Activated CD8-positive, alpha-beta T cell treated with anti-CD3 and anti-CD28 coated beads, Interleukin-2, amount 10 ng/mL, durations not matched to agents 7 days and 5 days (primary cell): Measurements from ENCODE around the gene NYAP1. TPM values are rescaled to one million over a fixed set of nuclear protein-coding genes. Genes with fewer than 3 reads are reported as not detected.
"Not testable (repeated sequence)": the region's sequence is repeated elsewhere in the genome, so short reads cannot be mapped to it uniquely, and the experiment has no call there.

Source experiments
- ATAC-seq: fragments of 150-1000 bp; cut with Tn5 transposase; one replicate; pipeline ENCODE4 v1.10.0; 2021; ENCODE audit warnings: moderate library complexity
- CTCF ChIA-PET: fragments of 350-600 bp; sonication (Branson Sonifier 250); formaldehyde crosslinking; loops from one replicate; lab custom pipeline; 2021; ENCODE audit warnings: antibody characterized with exemption; lab: Charles Lee
- POLR2A ChIA-PET: fragments of 350-600 bp; sonication (Branson Sonifier 250); formaldehyde crosslinking; loops from one replicate; lab custom pipeline; 2021; ENCODE audit warnings: antibody characterized with exemption; lab: Charles Lee
- DNase-seq: peaks from one replicate; pipeline ENCODE4 v3.0.0-alpha.2; 2020
- H3K27ac Mint-ChIP-seq: one replicate; pipeline ENCODE4 v1.8.0; 2021; ENCODE audit warnings: mild to moderate bottlenecking, mixed read lengths
- H3K27me3 Mint-ChIP-seq: one replicate; pipeline ENCODE4 v1.8.0; 2021; ENCODE audit warnings: low read depth, mixed read lengths
- H3K36me3 Mint-ChIP-seq: one replicate; pipeline ENCODE4 v1.8.0; 2021; ENCODE audit warnings: low read depth, mixed read lengths
- H3K4me1 Mint-ChIP-seq: one replicate; pipeline ENCODE4 v1.8.0; 2021; ENCODE audit warnings: low read depth, mixed read lengths
- H3K4me3 Mint-ChIP-seq: one replicate; pipeline ENCODE4 v1.8.0; 2021; ENCODE audit warnings: mild to moderate bottlenecking, mixed read lengths
- H3K9me3 Mint-ChIP-seq: one replicate; pipeline ENCODE4 v1.8.0; 2022; ENCODE audit warnings: mixed read lengths; ENCODE audit not compliant: insufficient read depth
- total RNA-seq, 2 experiments: library from RNA; stranded (reverse); gene quantifications; one replicate each; pipeline ENCODE4 v1.2.3, GENCODE V29; 2021

NYAP1 gene
- total RNA-seq, 2 experiments from 2014 or later = 0.23 TPM; not detected in 1

DNA sequence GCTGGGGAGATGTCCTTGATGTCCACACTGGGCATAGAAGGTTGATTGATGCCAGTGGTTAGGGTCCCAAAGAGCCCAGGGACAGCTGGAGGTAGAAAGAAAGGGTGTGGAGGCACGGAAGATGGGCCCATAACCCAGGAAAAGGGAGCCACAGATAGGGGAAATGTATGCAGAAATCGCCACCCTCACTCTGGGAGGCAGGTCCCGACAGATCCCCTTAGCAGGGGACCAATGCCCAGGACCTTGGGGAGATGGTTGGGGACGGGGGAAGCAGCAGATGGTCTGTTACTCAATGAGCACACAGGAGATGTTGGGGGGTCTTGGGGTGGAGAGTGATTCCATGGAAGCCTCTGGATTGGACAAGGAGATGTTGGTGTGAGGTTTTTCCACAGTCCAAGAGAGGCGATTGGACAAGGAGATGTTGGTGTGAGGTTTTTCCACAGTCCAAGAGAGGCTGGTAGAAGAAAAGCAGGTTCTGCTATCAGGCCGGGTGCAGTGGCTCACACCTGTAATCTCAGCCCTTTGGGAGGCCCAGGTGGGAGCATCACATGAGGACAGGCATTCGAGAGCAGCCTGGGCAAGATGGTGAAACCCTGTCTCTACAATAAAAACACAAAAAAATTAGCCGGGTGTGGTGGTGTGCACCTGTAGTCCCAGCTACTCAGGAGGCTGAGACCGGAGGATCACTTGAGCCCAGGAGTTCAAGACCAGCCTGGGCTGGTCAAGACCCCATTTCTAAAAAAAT, 40.5 kb upstream of the NYAP1 start:
- H3K36me3 Mint-ChIP-seq = peaks cover 2% of the 10 kb centered on the region
- ChIA-PET CTCF (interaction anchor here (1.8 kb wide), 1 partner anchor 36 kb away, joined by 9 read pairs; no protein-coding TSS in a partner anchor), POLR2A (interaction anchor here (0.5 to 1.9 kb wide), 3 partner anchors 11 to 32 kb away, joined by 3 to 8 read pairs (median 7); partner anchors contain the start of genes MEPCE and ZCWPW1)
- H3K27me3 Mint-ChIP-seq = no peaks in the 10 kb centered on the region
- no peak for DNase-seq
- H3K4me1 Mint-ChIP-seq = peaks cover 27% of the 10 kb centered on the region
- H3K9me3 Mint-ChIP-seq = no peaks in the 10 kb centered on the region
- H3K27ac Mint-ChIP-seq = peak overlapping the region; percentile 66
- no peak for ATAC-seq
- H3K4me3 Mint-ChIP-seq = no peak overlapping the region

DNA sequence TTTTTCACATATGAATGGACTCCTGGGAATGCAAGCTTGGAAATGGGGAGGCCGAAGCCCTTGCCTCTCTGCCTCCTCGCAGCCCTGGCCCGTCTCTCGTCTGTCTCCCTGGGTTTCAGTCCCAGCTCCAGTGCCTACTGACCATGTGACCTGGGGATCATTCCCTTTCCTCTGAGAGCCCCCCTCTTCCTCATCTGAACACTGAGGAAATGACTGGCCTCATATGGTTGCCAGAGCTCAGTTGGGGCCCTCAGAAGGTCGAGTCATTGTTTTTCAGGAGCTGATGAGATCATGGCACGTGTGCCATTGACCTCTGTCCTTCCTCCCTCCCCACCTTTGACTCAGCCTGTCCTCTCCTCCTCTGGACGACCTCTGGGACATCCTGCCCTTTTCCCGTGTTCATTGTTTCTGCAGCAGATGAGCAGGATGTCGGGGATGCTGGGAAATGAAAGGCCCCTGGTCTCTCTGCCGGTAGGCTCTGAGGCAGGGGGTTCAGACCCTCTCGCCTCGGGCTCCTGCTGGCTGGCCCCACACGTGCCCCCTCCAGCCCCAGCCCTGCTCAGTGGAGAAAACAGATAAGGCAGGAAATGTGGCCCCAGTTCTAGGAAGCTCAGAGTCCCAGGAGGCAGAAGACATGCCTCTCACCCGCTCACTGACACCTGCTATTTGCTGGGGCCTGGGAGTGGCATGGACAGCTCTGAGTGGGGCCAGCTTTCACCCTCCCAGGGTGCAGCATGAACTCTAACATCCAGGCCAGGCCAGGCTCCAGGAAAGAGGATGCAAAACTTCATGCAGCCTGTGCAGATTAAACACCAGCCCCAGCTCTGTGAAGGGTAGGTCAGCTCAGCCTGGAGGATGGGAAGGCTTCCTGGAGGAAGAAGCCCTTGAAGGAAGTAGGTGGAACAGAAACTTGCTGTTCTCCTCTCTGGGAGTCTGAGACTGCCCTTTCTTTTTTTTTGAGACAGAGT, 39.1 kb upstream of the NYAP1 start:
- peak; percentile 60 for ATAC-seq
- no peak for DNase-seq
- H3K36me3 Mint-ChIP-seq = peaks cover 1% of the 10 kb centered on the region
- peak overlapping the region; percentile 22 for H3K4me3 Mint-ChIP-seq
- no peaks in the 10 kb centered on the region for H3K9me3 Mint-ChIP-seq
- H3K4me1 Mint-ChIP-seq = peaks cover 29% of the 10 kb centered on the region
- peak overlapping the region; percentile 81 for H3K27ac Mint-ChIP-seq
- no peaks in the 10 kb centered on the region for H3K27me3 Mint-ChIP-seq
- ChIA-PET CTCF (interaction anchor here (0.8 to 1.8 kb wide), 8 partner anchors 10 to 312 kb away, joined by 3 to 9 read pairs (median 4); partner anchors contain the start of genes MEPCE and ZCWPW1), POLR2A (interaction anchor here (0.6 to 2.3 kb wide), 7 partner anchors 8 to 261 kb away, joined by 3 to 15 read pairs (median 5); partner anchors contain the start of genes MEPCE, POP7, PPP1R35 and ZCWPW1)

DNA sequence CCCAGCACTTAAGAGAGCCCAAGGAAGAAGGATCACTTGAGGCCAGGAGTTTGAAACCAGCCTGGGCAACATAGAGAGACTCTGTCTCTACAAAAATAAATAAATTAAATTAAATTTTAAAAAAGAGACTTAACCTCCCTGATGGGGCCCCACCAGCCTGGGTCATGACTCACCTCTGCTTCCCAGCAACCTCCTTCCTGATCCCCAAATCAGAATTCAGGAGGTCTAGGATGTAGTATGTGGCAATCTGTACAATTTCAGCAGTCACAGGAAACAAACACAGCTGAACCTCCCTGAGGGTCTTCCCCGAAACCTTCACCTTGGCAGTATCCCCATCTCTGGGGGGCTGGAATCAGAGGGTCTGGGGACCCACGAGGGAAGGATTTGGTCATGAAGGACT, 37.7 kb upstream of the NYAP1 start:
- ATAC-seq = no peak
- Mint-ChIP-seq H3K9me3 (no peaks in the 10 kb centered on the region), H3K4me3 (no peak overlapping the region), H3K4me1 (peaks cover 38% of the 10 kb centered on the region), H3K27me3 (no peaks in the 10 kb centered on the region), H3K27ac (peak overlapping the region; percentile 52), H3K36me3 (peaks cover 1% of the 10 kb centered on the region)
- DNase-seq = no peak
- ChIA-PET CTCF (no interaction called here), POLR2A (interaction anchor here (1.0 to 2.3 kb wide), 3 partner anchors 10 to 18 kb away, joined by 3 to 14 read pairs (median 4); partner anchors contain the start of genes PPP1R35 and ZCWPW1)

DNA sequence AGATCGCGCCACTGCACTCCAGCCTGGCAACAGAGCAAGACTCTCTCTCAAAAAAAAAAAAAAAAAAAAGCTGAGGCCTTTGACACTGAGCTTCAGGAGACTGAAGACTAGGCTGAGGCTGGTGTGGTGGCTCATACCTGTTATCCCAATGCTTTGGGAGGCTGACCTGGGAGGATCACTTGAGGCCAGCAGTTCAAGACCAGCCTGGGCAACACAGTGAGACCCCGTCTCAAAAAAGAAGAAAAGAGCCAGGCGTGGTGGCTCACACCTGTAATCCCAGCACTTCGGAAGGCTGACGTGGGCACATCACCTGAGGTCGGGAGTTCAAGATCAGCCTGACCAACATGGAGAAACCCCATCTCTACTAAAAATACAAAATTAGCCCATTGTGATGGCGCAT, 36.4 kb upstream of the NYAP1 start:
- POLR2A ChIA-PET = interaction anchor here (0.6 to 1.4 kb wide), 3 partner anchors 8 to 19 kb away, joined by 3 read pairs; no protein-coding TSS in a partner anchor

DNA sequence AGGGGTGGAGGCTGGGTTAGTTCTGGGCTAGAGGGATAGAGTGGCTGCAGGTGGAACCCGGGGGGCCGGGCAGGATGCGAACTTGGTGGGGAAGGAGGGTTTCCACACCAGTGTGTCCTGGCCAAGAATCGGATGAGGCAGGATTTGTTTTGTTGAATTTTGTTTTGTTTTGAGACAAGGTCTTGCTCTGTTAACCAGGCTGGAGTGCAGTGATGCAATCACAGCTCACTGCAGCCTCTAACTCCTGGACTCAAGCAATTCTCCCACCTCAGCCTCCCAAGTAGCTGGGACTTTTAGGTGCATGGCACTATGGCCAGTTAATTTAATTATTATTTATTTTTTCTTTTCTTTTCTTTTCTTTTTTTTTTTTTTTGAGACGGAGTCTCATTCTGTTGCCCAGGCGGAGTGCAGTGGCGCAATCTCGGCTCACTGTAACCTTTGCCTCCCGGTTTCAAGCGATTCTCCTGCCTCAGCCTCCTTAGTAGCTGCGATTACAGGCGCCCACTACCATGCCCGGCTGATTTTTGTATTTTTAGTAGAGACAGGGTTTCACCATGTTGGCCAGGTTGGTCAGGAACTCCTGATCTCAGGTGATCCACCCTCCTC, 34.4 kb upstream of the NYAP1 start:
- Mint-ChIP-seq H3K4me1 (peaks cover 30% of the 10 kb centered on the region), H3K27ac (peak overlapping the region; percentile 11), H3K36me3 (peaks cover under 1% of the 10 kb centered on the region), H3K4me3 (no peak overlapping the region), H3K9me3 (no peaks in the 10 kb centered on the region), H3K27me3 (no peaks in the 10 kb centered on the region)
- ChIA-PET CTCF (interaction anchor here (1.2 to 2.1 kb wide), 3 partner anchors 12 to 300 kb away, joined by 3 to 9 read pairs (median 5); partner anchors contain the start of genes LAMTOR4 and PPP1R35), POLR2A (interaction anchor here (1.0 to 3.1 kb wide), 3 partner anchors 14 to 139 kb away, joined by 3 to 13 read pairs (median 5); partner anchors contain the start of genes MEPCE and ZCWPW1)
- no peak for ATAC-seq
- no peak for DNase-seq

More for the DNA sequence above, 36.4 kb upstream of the NYAP1 start:
- H3K9me3 Mint-ChIP-seq, CTCF ChIA-PET, H3K36me3 Mint-ChIP-seq, H3K27ac Mint-ChIP-seq, DNase-seq, H3K4me3 Mint-ChIP-seq, H3K27me3 Mint-ChIP-seq, ATAC-seq: not testable (repeated sequence)
- peaks cover 38% of the 10 kb centered on the region for H3K4me1 Mint-ChIP-seq

DNA sequence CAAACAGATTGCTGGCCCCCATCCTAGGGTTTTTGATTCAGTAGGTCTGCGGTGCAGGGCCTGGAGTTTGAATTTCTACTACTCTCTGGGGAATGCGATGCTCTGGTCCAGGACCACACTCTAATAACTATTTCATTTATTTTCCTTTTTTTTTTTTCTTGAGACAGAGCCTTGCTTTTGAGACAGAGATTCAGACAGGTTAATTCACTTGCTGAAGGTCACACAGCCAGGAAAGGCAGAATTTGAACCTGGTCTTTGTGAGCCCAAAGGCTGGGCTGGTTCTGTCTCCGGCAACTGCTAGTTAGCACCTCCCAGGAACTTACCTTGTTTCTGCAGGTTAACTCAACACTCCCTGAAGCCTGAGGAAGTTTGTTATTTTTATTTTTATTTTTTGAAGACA, 31.2 kb upstream of the NYAP1 start:
- no peak for ATAC-seq
- ChIA-PET POLR2A (interaction anchor here (0.7 kb wide), 1 partner anchor 134 kb away, joined by 3 read pairs; the partner anchor contains the start of gene FBXO24), CTCF (no interaction called here)
- Mint-ChIP-seq H3K9me3 (no peaks in the 10 kb centered on the region), H3K27me3 (no peaks in the 10 kb centered on the region), H3K27ac (no peak overlapping the region), H3K4me1 (peaks cover 25% of the 10 kb centered on the region), H3K4me3 (no peak overlapping the region), H3K36me3 (no peaks in the 10 kb centered on the region)
- DNase-seq = no peak

DNA sequence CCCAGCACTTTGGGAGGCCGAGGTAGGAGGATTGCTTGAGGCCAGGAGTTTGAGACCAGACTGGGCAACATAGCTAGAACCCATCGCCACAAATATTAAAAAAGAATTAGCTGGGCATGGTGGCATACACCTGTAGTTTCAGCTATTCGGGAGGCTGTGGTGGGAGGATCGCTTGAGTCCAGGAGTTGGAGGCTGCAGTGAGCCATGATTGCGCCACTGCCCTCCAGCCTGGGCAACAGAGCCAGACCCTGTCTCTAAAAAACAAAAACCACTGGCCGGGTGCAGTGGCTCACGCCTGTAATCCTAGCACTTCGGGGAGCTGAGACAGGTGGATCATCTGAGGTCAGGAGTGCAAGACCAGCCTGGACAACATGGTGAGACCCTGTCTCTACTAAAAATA, 29.9 kb upstream of the NYAP1 start:
- not testable (repeated sequence) for H3K9me3 Mint-ChIP-seq, H3K36me3 Mint-ChIP-seq, H3K27ac Mint-ChIP-seq, DNase-seq, ATAC-seq, H3K27me3 Mint-ChIP-seq, H3K4me3 Mint-ChIP-seq
- CTCF ChIA-PET = interaction anchor here (1.1 to 4.3 kb wide), 6 partner anchors 10 to 322 kb away, joined by 3 to 18 read pairs (median 5); partner anchors contain the start of gene PPP1R35
- H3K4me1 Mint-ChIP-seq = peaks cover 25% of the 10 kb centered on the region
- POLR2A ChIA-PET = interaction anchor here (0.7 to 2.1 kb wide), 4 partner anchors 10 to 25 kb away, joined by 3 to 8 read pairs (median 6); partner anchors contain the start of genes PPP1R35, SPACDR and ZCWPW1

DNA sequence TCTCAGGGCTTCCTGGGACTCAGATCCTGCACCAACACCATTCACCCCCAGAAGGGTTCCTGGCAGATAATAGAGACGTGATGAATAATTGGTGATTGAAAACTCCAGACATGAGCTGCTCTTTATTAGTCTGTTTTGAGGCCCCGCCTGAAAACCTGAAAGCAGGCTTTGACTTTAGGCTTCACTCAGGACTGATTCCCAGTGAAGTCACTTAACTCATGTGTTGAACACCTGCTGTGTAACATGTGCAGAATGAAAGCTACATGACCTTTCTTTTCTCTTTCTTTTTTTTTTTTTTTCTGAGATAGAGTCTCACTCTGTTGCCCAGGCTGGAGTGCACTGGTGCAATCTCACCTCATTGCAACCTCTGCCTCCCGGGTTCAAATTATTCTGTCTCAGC, 28.5 kb upstream of the NYAP1 start:
- no peak for ATAC-seq
- H3K36me3 Mint-ChIP-seq = peaks cover 6% of the 10 kb centered on the region
- H3K27me3 Mint-ChIP-seq = no peaks in the 10 kb centered on the region
- no peaks in the 10 kb centered on the region for H3K9me3 Mint-ChIP-seq
- no peak overlapping the region for H3K4me3 Mint-ChIP-seq
- ChIA-PET POLR2A (interaction anchor here (0.6 to 2.1 kb wide), 4 partner anchors 8 to 27 kb away, joined by 3 to 8 read pairs (median 4); partner anchors contain the start of genes PPP1R35 and ZCWPW1), CTCF (interaction anchor here (0.8 to 4.3 kb wide), 8 partner anchors 11 to 323 kb away, joined by 3 to 18 read pairs (median 4); partner anchors contain the start of genes FBXO24, LRCH4 and POP7)
- no peak for DNase-seq
- no peak overlapping the region for H3K27ac Mint-ChIP-seq
- peaks cover 22% of the 10 kb centered on the region for H3K4me1 Mint-ChIP-seq

DNA sequence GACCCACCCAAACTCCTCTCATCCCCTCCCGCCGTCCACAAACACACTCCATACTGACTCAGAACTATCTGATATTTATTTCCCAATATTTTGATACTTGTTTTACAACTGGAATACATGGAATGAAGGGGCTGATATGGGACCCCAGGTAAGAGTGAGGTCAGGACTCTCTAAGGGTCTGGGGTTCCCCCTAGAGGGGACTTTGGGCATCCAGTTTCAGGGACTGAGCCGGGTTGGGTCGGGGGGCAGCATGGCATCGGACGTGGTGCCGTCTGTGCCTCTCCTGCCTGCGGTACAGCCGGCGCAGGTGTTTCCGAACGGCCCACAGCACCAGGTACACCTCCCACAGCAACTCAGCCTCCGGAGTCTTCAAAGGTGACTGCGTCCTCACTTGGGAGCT, 27.2 kb upstream of the NYAP1 start:
- ChIA-PET CTCF (interaction anchor here (4.3 kb wide), 1 partner anchor 13 kb away, joined by 18 read pairs; no protein-coding TSS in a partner anchor), POLR2A (no interaction called here)
- Mint-ChIP-seq H3K9me3 (no peaks in the 10 kb centered on the region), H3K4me1 (peaks cover 14% of the 10 kb centered on the region), H3K27me3 (no peaks in the 10 kb centered on the region), H3K27ac (no peak overlapping the region), H3K36me3 (peaks cover 16% of the 10 kb centered on the region), H3K4me3 (no peak overlapping the region)
- DNase-seq (no peak), ATAC-seq (no peak)

DNA sequence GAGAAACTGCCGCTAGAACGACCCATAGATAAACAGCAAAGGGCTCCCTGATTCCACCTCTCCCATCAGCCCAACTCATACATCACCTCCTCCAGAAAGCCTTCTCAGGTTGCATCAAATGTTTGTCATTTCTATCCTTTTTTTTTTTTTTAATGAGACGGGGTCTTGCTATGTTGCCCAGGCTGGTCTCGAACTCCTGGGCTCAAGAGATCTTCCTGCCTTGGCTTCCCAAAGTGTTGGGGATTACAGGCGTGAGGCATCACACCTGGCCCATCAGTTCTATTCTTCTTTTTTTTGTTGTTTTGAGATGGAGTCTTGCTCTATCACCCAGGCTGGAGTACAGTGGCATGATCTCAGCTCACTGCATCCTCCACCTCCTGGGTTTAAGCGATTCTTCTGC, 26.7 kb upstream of the NYAP1 start:
- no peaks in the 10 kb centered on the region for H3K27me3 Mint-ChIP-seq
- H3K9me3 Mint-ChIP-seq = no peaks in the 10 kb centered on the region
- H3K4me3 Mint-ChIP-seq = no peak overlapping the region
- ATAC-seq = no peak
- peaks cover 14% of the 10 kb centered on the region for H3K4me1 Mint-ChIP-seq
- H3K27ac Mint-ChIP-seq = no peak overlapping the region
- POLR2A ChIA-PET = interaction anchor here (0.7 kb wide), 1 partner anchor 19 kb away, joined by 3 read pairs; no protein-coding TSS in a partner anchor
- peaks cover 17% of the 10 kb centered on the region for H3K36me3 Mint-ChIP-seq
- CTCF ChIA-PET = interaction anchor here (4.3 kb wide), 1 partner anchor 12 kb away, joined by 18 read pairs; no protein-coding TSS in a partner anchor
- DNase-seq = no peak
